ENCODE data around the gene PSTPIP2. TPM values are rescaled to one million over a fixed set of nuclear protein-coding genes. Genes with fewer than 3 reads are reported as not detected.

PSTPIP2 gene
- total RNA-seq, 1 experiment from 2014 or later: 3.3 TPM

DNA sequence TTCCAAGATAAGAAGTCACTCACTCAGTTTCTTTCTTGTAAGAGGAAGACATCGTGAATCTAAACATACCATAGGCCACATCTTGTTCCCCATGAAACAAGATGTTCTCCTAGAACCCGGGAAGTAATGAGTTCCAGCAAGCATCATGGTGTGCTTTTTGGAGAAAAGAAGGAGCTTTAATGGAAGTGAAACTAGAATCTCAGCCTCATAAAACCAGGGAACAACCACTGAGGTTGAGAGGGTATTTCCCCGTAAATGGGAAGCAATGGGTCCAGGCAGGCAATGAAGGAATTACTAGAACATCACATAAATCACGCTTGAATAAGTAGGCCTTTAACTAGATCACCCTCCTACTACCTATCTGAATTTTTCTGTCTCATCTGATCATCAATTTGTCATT is 40.3 kb downstream of the PSTPIP2 start:
- Histone ChIP-seq H2BK15ac (ENCODE audit: low read depth, low read length) (no peak overlapping the region), H2BK20ac (ENCODE audit: low read depth, low read length, poor library complexity, severe bottlenecking) (no peak overlapping the region), H3K4ac (ENCODE audit: low read depth, low read length) (no peak overlapping the region), H3K27ac (ENCODE audit: insufficient read length, low read depth, low read length) (no peak overlapping the region), H4K8ac (replicated peaks; ENCODE audit: insufficient read length, low read depth, low read length) (no peak overlapping the region), H4K5ac (ENCODE audit: insufficient read length, low read depth, low read length) (no peak overlapping the region), H3K56ac (ENCODE audit: insufficient read length, low read depth, low read length) (no peak overlapping the region), H3K14ac (ENCODE audit: insufficient read depth, low read length) (no peak overlapping the region), H4K91ac (ENCODE audit: insufficient read length, low read depth, low read length) (no peak overlapping the region), H4K20me1 (ENCODE audit: control insufficient read depth, insufficient read depth, insufficient read length) (no peaks in the 10 kb centered on the region), H3K79me2 (ENCODE audit: insufficient read depth, low read length) (no peaks in the 10 kb centered on the region), H3K27me3 (ENCODE audit: insufficient read depth, low read length) (peaks cover 13% of the 10 kb centered on the region; the same call in 1 of the 2 replicates), H2AFZ (ENCODE audit: low read length) (no peak overlapping the region), H3K23ac (ENCODE audit: insufficient read length, low read depth, low read length) (no peak overlapping the region), H3K79me1 (ENCODE audit: insufficient read depth, low read depth, low read length, poor library complexity, severe bottlenecking) (no peaks in the 10 kb centered on the region), H3K9me3 (ENCODE audit: control insufficient read depth, low read depth, low read length) (no peaks in the 10 kb centered on the region), H3K9ac (ENCODE audit: extremely low read depth, insufficient read length, low read length) (no peak overlapping the region), H3K4me2 (ENCODE audit: insufficient read depth, insufficient read length, low read length) (no peak overlapping the region), H3K23me2 (ENCODE audit: insufficient read length, low read depth, low read length, poor library complexity, severe bottlenecking) (no peaks in the 10 kb centered on the region), H3K4me1 (ENCODE audit: insufficient read depth, low read length) (no peaks in the 10 kb centered on the region), H2BK12ac (ENCODE audit: insufficient read length, low read depth, low read length) (no peak overlapping the region), H3T11ph (ENCODE audit: low read length) (no peak overlapping the region), H2AK5ac (ENCODE audit: insufficient read length, low read length) (no peak overlapping the region), H2BK120ac (ENCODE audit: low read depth, low read length, poor library complexity, severe bottlenecking) (no peak overlapping the region), H2BK5ac (ENCODE audit: insufficient read length, low read length) (no peak overlapping the region), H3K18ac (ENCODE audit: insufficient read length, low read depth, low read length) (no peak overlapping the region)
- no peak overlapping the region for H3K4me3 Mint-ChIP-seq
- TF ChIP-seq, protein P1, sequence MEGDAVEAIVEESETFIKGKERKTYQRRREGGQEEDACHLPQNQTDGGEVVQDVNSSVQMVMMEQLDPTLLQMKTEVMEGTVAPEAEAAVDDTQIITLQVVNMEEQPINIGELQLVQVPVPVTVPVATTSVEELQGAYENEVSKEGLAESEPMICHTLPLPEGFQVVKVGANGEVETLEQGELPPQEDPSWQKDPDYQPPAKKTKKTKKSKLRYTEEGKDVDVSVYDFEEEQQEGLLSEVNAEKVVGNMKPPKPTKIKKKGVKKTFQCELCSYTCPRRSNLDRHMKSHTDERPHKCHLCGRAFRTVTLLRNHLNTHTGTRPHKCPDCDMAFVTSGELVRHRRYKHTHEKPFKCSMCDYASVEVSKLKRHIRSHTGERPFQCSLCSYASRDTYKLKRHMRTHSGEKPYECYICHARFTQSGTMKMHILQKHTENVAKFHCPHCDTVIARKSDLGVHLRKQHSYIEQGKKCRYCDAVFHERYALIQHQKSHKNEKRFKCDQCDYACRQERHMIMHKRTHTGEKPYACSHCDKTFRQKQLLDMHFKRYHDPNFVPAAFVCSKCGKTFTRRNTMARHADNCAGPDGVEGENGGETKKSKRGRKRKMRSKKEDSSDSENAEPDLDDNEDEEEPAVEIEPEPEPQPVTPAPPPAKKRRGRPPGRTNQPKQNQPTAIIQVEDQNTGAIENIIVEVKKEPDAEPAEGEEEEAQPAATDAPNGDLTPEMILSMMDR (conservative IDR thresholded peaks at IDR 0.05): no peak
- H3K9me3 Mint-ChIP-seq: peaks cover 8 to 10% of the 10 kb centered on the region in 2 experiments; a peak in 4 of 5 replicates
- DNase-seq: no peak
- no peak overlapping the region for H3K27ac Mint-ChIP-seq
- H3K27me3 Mint-ChIP-seq (ENCODE audit: low read depth): peaks cover 42% of the 10 kb centered on the region
- H3K36me3 Mint-ChIP-seq (ENCODE audit: insufficient read depth in 1 of 3, low read depth in 3 of 3): peaks cover 2 to 7% (median 5%) of the 10 kb centered on the region in 3 experiments; a peak in 5 of 7 replicates
- peaks cover 2 to 4% of the 10 kb centered on the region in 2 experiments for H3K4me1 Mint-ChIP-seq
- no CpG with 5 or more reads among the region's 4 CpGs for WGBS (ENCODE audit: extremely low coverage, insufficient read length, low lambda C conversion rate)
